IPS-20b (cell line): Measurements from ENCODE around the gene MRPL18.
A peak's percentile ranks its signal among the peaks of the same experiment; 100 is the strongest.

Experiments
- H3K27ac ChIP-seq: one replicate; pipeline ENCODE4 v1.5.1; 2013; ENCODE audit warnings: low read length
- H3K27me3 ChIP-seq: 2 replicates; pipeline ENCODE4 v1.6.1; 2013; ENCODE audit warnings: mild to moderate bottlenecking, low read length, inconsistent platforms; ENCODE audit not compliant: insufficient read depth
- H3K36me3 ChIP-seq: 2 replicates; pipeline ENCODE4 v1.6.1; 2013; ENCODE audit warnings: low read depth, mild to moderate bottlenecking, inconsistent platforms, low read length, moderate library complexity; ENCODE audit not compliant: insufficient read depth
- H3K4me1 ChIP-seq: 2 replicates; pipeline ENCODE4 v1.6.1; 2013; ENCODE audit warnings: mild to moderate bottlenecking, control low read depth, inconsistent platforms, low read length, moderate library complexity; ENCODE audit not compliant: insufficient read depth
- H3K4me3 ChIP-seq: 2 replicates; pipeline ENCODE4 v1.5.1; 2013; ENCODE audit warnings: mild to moderate bottlenecking, low read length, inconsistent platforms
- H3K9ac ChIP-seq: 2 replicates; pipeline ENCODE4 v1.6.1; 2013; ENCODE audit warnings: low read depth, mild to moderate bottlenecking, inconsistent platforms, low read length, moderate library complexity
- H3K9me3 ChIP-seq: 2 replicates; pipeline ENCODE4 v1.6.1; 2013; ENCODE audit warnings: mild to moderate bottlenecking, low read depth, low read length, inconsistent platforms; ENCODE audit not compliant: insufficient read depth

MRPL18 gene

DNA sequence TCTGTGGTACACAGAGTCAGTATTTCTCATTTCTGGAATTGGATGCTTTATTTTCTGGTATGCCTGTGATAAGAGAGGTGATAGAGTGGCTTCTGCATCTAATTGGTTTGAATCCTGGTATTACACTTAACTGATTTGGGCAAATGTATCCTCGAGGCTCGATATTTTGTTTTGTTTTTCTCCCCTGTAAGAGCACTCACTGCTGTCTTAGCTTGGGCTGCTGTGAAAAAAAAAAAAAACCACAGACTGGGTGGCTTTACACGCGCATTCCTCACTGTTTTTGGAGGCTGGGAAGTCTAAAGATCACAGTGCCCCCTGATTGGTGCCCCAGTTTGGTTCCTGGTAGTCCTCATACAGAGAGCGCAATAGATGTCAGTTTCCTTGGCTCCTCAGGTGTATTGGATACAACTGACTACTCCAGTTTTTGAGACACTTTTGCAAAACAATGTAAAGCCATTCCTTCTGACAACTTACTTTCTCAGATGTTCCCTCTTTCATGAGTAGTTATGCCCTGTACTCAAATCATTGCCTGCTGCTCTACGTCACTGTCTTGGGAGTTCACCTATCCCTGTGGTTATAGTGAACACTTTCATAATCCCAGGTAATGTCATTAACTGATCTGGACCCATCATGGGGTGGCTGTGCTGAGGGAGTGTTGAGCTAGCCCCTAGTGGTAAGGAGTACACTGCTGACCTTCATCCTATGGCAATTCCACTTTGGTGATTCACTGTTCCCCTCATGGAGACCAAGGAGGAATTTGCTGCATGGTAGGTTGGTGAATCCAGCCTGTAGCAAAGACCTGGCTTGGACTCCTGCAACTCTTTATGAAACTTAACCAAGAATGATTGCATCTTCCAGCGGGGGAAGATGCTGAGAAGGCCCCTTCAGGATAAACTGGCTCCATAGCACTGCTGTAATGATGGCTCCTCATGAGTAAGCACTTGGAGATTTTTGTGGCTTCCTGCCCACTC is 32.0 kb upstream of the MRPL18 start:
- H3K4me1 ChIP-seq, result peaks cover 24% of the 10 kb centered on the region
- no peak overlapping the region for H3K4me3 ChIP-seq
- no peak overlapping the region for H3K9ac ChIP-seq
- no peaks in the 10 kb centered on the region for H3K9me3 ChIP-seq
- peaks cover 69% of the 10 kb centered on the region for H3K36me3 ChIP-seq
- no peaks in the 10 kb centered on the region for H3K27me3 ChIP-seq
- H3K27ac ChIP-seq, result no peak overlapping the region

DNA sequence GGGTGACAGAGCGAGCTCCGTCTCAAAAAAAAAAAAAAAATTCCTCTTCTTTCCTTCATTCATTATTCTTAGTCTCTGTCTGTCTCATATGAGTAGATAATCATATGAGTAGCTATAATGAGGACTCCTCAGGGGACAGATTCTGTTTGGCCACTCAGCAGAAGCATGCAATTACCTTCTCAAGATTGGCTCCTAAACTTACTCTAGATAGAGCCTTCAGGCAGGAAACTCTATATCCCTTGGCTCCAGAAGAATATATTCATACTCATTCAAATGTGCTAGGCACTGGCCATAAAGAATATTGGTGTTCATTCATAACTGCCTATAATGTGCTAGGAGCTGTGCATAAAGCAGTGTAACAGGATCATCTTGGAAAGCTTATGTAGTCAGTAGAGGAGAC is 30.6 kb upstream of the MRPL18 start:
- Histone ChIP-seq H3K36me3 (peaks cover 67% of the 10 kb centered on the region), H3K4me1 (peaks cover 24% of the 10 kb centered on the region), H3K27ac (no peak overlapping the region), H3K4me3 (no peak overlapping the region), H3K9me3 (no peaks in the 10 kb centered on the region), H3K9ac (peak overlapping the region; percentile 5; the same call in 1 of the 2 replicates), H3K27me3 (no peaks in the 10 kb centered on the region)

DNA sequence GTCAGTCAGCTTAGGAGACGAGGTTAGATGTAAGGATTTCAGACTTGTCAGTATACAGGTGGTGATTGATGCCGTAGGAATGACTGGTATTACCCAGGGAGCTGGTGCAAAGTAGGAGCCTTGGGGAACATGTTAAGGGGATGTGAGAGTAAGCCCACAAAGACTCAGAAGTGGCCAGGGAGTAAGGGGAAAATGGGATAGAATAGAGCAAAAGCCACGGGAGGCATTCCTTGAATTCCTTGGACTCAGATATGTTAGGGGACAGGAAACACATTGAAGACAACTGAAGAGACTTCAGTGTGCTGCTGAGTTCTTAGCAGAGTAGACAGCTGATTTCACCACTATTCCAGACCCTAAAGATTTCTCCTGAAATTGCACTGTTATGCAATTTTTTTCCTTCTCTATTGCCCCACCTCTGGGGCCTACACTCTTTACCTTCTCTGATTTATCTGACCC is 29.6 kb upstream of the MRPL18 start:
- Histone ChIP-seq H3K4me1 (peaks cover 24% of the 10 kb centered on the region), H3K36me3 (peaks cover 67% of the 10 kb centered on the region), H3K27ac (peak overlapping the region; percentile 27), H3K9me3 (no peaks in the 10 kb centered on the region), H3K4me3 (peak overlapping the region; percentile 76), H3K27me3 (no peaks in the 10 kb centered on the region), H3K9ac (peak overlapping the region; percentile 86; the same call in 1 of the 2 replicates)

DNA sequence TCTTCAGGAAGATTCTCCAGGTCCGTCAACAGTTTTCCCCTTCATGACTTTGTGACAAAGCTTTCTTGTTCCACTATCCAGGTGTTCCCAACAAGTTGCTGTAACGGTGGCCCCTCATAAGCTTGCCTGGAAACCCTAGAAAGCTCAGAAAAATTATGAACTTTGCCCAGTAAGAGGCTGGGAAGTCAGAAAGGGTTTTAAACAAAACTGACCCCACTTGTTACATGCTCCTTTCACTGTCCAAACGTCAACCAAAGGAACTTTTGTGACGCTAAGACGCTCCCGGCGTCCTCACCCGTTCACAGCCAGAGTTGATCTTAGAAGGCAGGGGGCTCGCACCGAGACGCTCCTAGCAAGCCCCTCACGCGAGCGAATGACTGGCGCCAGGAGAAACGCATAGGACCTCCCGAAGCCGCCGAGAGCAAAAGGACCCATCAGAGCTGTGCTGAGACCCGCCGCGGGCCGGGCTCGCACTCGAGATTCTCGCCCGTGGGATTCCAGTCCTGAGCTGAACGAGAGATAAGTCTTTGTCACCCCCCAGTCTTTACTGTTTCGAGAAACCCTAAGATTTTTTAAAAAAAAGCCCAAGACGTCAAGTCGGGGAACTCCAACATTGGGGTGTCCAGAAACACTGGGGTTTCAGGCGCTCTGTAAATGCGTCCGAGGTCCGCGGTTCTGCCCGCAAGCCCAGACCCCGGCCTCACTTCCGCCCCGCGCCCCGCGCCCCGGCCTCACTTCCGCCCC is 29.0 kb upstream of the MRPL18 start:
- peaks cover 24% of the 10 kb centered on the region for H3K4me1 ChIP-seq
- peak overlapping the region; percentile 76 for H3K4me3 ChIP-seq
- H3K27ac ChIP-seq, result peak overlapping the region; percentile 27
- H3K36me3 ChIP-seq, result peaks cover 67% of the 10 kb centered on the region
- H3K9me3 ChIP-seq, result no peaks in the 10 kb centered on the region
- no peaks in the 10 kb centered on the region for H3K27me3 ChIP-seq
- H3K9ac ChIP-seq, result peak overlapping the region; percentile 86

DNA sequence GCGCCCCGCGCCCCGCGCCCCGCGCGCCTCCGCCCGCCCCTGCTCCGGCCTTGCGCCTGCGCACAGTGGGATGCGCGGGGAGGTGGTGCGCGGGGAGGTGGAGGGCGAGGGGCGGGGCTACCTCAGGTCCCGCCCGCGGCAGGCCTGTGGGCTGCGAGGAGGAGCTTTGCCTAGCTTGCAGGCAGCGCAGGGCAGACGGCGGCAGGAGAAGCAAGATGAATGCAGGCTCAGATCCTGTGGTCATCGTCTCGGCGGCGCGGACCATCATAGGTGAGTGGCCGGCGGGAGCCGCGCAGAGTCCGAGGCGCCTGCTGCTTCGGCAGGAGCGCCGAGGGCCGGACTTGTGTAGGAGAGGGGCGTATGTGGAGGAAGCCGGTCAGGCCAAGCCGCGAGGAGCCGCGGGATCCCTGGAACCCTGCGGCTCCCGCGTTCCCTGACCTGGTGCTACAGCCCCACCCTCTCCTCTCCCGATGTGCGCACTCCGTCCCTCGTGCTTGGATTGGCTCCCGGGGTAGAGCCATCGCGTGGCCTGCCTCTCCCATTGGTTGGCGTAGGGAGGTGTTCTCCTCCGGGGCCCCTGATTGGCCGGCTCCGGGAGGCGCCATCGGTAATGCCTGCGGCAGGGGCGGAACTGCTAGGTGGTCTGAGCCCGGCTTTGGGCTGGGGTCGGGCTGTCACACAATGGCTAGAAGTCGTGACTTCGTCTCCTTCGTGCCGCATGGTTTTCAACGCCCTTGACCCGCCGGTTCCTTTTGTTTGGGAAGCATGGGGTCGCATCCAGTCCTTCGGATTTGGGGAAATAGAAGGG is 28.2 kb upstream of the MRPL18 start, which contains the start of gene ACAT2:
Gene ACAT2 (plus strand): TSS at position 173 of the 808 bp plus-strand sequence. CDS start 43 bp downstream, at position 216.
- peak within 1 kb of the TSS; percentile 64 for H3K27ac ChIP-seq
- peaks cover 24% of the 10 kb centered on the region for H3K4me1 ChIP-seq
- H3K9me3 ChIP-seq, result no peaks in the 10 kb centered on the region
- H3K9ac ChIP-seq, result peak within 1 kb of the TSS; percentile 90
- no peaks in the 10 kb centered on the region for H3K27me3 ChIP-seq
- peak within 1 kb of the TSS; percentile 93 for H3K4me3 ChIP-seq
- peaks cover 67% of the 10 kb centered on the region for H3K36me3 ChIP-seq

DNA sequence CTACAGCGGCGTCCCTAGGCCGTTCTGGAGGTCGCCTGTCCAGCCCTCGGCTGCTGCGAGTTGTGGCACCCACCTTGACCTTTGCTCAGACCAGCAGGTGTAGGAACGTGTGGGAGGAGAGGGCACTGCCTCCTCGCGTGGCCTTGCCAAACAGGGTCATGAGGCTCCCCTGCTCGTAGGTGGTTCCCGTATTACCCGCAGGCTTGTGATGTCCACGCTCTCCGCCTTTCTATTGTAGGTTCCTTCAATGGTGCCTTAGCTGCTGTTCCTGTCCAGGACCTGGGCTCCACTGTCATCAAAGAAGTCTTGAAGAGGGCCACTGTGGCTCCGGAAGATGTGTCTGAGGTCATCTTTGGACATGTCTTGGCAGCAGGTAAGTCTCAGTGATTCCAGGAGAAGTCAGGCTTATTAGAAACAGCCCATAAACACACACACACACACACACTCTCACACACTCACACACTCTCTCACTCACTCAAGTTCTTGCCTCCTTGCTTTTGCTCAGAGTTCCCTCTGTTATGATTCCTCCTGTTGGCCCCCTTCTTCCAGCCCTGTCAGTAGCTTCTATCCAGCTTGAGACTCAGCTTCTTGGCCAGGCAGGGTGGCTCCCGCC is 27.5 kb upstream of the MRPL18 start:
- H3K4me3 ChIP-seq, result peak overlapping the region; percentile 93
- no peaks in the 10 kb centered on the region for H3K9me3 ChIP-seq
- no peaks in the 10 kb centered on the region for H3K27me3 ChIP-seq
- peaks cover 24% of the 10 kb centered on the region for H3K4me1 ChIP-seq
- peak overlapping the region; percentile 64 for H3K27ac ChIP-seq
- H3K9ac ChIP-seq, result peak overlapping the region; percentile 90; the same call in 1 of the 2 replicates
- peaks cover 67% of the 10 kb centered on the region for H3K36me3 ChIP-seq

DNA sequence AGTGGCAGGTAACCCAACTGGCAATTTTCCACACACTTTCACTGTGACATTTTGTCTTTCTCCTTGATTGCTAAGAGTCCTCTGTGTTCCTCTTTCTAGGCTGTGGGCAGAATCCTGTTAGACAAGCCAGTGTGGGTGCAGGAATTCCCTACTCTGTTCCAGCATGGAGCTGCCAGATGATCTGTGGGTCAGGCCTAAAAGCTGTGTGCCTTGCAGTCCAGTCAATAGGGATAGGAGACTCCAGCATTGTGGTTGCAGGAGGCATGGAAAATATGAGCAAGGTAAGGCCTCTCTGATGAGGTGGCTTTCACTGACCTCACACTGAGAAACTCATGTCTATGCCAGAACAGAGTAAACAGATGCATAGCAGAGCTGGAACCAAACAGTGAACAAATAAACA is 23.4 kb upstream of the MRPL18 start:
- Histone ChIP-seq H3K4me1 (peaks cover 4% of the 10 kb centered on the region; the same call in 1 of the 2 replicates), H3K9ac (no peak overlapping the region), H3K9me3 (no peaks in the 10 kb centered on the region), H3K27me3 (no peaks in the 10 kb centered on the region), H3K27ac (no peak overlapping the region), H3K36me3 (peaks cover 88% of the 10 kb centered on the region), H3K4me3 (no peak overlapping the region)

DNA sequence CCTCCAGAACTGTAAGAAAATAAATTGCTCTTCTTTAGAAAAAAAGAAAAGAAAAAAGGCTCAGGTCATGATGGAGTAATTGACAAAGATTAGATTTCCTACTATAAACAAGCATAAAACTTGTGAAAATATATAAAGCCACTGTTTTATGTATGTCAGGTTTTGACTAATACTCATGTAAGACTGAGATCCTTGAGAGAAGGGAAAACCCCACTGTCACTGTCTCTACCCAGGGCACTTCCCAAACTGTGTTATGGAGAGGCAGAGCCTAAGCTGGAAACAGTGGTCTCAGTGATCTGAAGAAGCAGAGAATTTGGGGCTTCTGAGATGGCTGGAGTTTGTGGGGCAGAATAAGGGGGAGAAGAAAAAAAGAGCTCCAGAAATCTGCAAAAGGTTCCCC is 20.8 kb upstream of the MRPL18 start:
- H3K36me3 ChIP-seq, result peaks cover 98% of the 10 kb centered on the region
- H3K27ac ChIP-seq, result no peak overlapping the region
- no peaks in the 10 kb centered on the region for H3K27me3 ChIP-seq
- no peak overlapping the region for H3K9ac ChIP-seq
- H3K9me3 ChIP-seq, result no peaks in the 10 kb centered on the region
- no peak overlapping the region for H3K4me3 ChIP-seq
- H3K4me1 ChIP-seq, result no peaks in the 10 kb centered on the region

DNA sequence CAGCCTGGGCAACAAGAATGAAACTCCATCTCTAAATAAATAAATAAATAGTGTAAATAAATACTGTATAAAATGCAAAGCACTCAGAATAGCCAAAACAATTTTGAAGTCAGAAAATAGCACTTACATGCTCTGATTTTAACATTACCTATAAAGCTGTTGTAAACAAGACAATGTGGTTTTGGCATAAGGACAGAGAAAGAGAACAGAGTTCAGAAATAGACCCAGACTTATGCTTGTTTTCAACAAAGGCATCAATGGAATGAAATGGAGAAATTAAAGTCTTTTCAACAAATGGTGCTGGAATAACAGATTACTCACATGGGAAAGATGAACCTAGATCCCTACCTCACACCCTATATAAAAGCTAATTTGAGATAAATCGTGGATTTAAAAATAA is 18.1 kb upstream of the MRPL18 start:
- Histone ChIP-seq H3K9me3 (no peaks in the 10 kb centered on the region), H3K9ac (no peak overlapping the region), H3K4me3 (no peak overlapping the region), H3K27me3 (no peaks in the 10 kb centered on the region), H3K27ac (no peak overlapping the region), H3K36me3 (peaks cover 98% of the 10 kb centered on the region), H3K4me1 (no peaks in the 10 kb centered on the region)

DNA sequence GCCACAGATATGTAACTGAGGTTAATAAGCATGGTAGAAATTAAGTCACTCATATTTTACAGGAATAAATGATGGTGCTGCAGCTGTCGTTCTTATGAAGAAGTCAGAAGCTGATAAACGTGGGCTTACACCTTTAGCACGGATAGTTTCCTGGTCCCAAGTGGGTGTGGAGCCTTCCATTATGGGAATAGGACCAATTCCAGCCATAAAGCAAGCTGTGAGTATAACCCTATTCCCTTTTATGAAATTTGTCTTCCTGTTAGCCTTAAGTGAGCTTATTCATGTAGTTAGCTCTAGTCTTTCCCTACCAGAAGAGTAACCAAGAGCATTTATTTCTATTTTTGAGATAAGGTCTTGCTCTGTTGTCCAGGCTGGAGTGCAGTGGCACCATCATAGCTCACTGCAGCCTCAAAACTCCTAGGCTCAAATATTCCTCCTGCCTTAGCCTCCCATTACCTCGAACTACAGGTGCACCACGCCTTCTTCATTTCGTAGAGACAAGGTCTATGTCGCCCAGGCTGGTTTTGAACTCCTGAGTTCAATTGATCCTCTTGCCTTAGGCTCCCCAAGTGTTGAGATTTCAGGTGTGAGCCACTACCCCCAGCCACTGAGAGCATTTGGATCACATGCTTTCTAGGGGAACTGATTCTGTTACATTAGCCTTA is 12.9 kb upstream of the MRPL18 start:
- no peak overlapping the region for H3K9ac ChIP-seq
- H3K4me3 ChIP-seq, result no peak overlapping the region
- H3K9me3 ChIP-seq, result no peaks in the 10 kb centered on the region
- no peak overlapping the region for H3K27ac ChIP-seq
- no peaks in the 10 kb centered on the region for H3K27me3 ChIP-seq
- no peaks in the 10 kb centered on the region for H3K4me1 ChIP-seq
- peaks cover 100% of the 10 kb centered on the region for H3K36me3 ChIP-seq
